Embryonic facial prominence (tissue), 1 donor: Measurements from ENCODE around the gene STAMBP.
"Not testable (repeated sequence)": the region's sequence is repeated elsewhere in the genome, so short reads cannot be mapped to it uniquely, and the experiment has no call there.

Source experiments
- DNase-seq: peaks from one replicate; pipeline ENCODE4 v3.0.0-alpha.2; 2016; ENCODE audit errors: extremely low spot score

Gene STAMBP

GRCh38 chr2:73837847-73838585, 9.3 kb downstream of the STAMBP start:
- no peak for DNase-seq

GRCh38 chr2:73838889-73839534, 10.3 kb downstream of the STAMBP start:
- no peak for DNase-seq

GRCh38 chr2:73839653-73840411, 11.1 kb downstream of the STAMBP start:
- no peak for DNase-seq

GRCh38 chr2:73841912-73842738, 13.4 kb downstream of the STAMBP start:
- DNase-seq = no peak

GRCh38 chr2:73842739-73843019, 13.9 kb downstream of the STAMBP start:
- no peak for DNase-seq

- DNase-seq = no peak
Measured at GRCh38 chr2:73844087-73844486, 15.3 kb downstream of the STAMBP start.

- no peak for DNase-seq
Measured at GRCh38 chr2:73850009-73850408, 21.2 kb downstream of the STAMBP start.

- DNase-seq = no peak
Measured at GRCh38 chr2:73851274-73851673, 22.5 kb downstream of the STAMBP start.

GRCh38 chr2:73852020-73852419, 23.3 kb downstream of the STAMBP start:
- DNase-seq = no peak

- no peak for DNase-seq
Measured at GRCh38 chr2:73855526-73855925, 26.8 kb downstream of the STAMBP start.

- DNase-seq = no peak
Measured at GRCh38 chr2:73856214-73856613, 27.5 kb downstream of the STAMBP start.

- DNase-seq = no peak
Measured at GRCh38 chr2:73859721-73860586, 31.2 kb downstream of the STAMBP start.

GRCh38 chr2:73862987-73863386, 34.2 kb downstream of the STAMBP start:
- no peak for DNase-seq

GRCh38 chr2:73868204-73868978, 39.6 kb downstream of the STAMBP start:
- DNase-seq = no peak

GRCh38 chr2:73870084-73870483, 41.3 kb downstream of the STAMBP start:
- no peak for DNase-seq

- no peak for DNase-seq
Measured at GRCh38 chr2:73877071-73877802, 48.5 kb downstream of the STAMBP start.

GRCh38 chr2:73877984-73878383, 49.2 kb downstream of the STAMBP start:
- DNase-seq = not testable (repeated sequence)

- no peak for DNase-seq
Measured at GRCh38 chr2:73885406-73885805, 56.6 kb downstream of the STAMBP start.

GRCh38 chr2:73886357-73886756, 57.6 kb downstream of the STAMBP start:
- DNase-seq = no peak
